Fibroblast of pulmonary artery (primary cell): ENCODE results near the gene AKR7A2.

Experiments used
- DNase-seq: peaks from one replicate; pipeline ENCODE4 v3.0.0-alpha.2; 2010; ENCODE audit warnings: low read depth
- H3K4me3 ChIP-seq: replicated peaks from 2 replicates; pipeline ENCODE4 v1.5.1; 2011; ENCODE audit warnings: low read depth, mild to moderate bottlenecking, control low read depth, low read length, moderate library complexity
- TF ChIP-seq, protein P1 (sequence below): IDR thresholded peaks from 2 replicates; pipeline ENCODE4 v1.5.1; 2011; ENCODE audit warnings: mild to moderate bottlenecking, control low read depth, low read length, inconsistent platforms; ENCODE audit errors: missing control alignments

AKR7A2 gene

DNA sequence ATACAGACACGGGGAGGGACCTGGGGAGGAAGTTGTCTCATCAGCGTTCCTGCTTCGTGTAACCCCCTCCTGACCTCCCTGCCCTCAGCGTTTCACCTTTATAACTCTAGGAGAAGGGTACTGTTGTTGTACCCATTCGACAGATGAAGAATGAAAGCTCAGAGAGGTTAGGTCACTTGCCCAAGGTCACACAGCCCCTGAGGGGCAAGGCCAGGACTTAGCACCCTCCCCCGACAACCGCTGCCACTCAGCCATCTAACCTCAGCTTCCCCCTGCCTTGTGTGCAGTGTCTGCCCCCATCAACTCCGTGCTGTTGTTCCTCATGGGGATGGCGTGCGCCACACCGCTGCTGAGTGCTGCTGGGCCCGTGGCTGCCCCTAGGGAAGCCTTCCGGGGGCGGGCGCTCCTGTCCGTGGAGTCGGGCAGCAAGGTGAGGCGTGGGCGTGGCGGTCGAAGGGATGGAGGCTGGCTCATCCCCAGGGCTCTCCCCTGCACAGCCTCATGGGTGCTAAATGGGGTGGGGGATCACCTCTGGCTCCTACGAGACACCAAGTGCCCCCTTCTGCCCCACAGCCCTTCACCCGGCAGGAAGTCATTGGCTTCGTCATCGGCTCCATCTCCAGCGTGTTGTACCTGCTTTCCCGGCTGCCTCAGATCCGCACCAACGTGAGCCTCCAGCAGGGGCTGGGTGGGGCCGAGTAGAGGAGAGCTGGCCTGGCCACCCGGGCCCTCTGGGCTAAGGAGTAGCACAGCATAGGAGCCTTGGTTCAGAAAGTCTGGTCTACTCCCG is 14.2 kb upstream of the AKR7A2 start:
- no peak for DNase-seq
- TF ChIP-seq, protein P1, sequence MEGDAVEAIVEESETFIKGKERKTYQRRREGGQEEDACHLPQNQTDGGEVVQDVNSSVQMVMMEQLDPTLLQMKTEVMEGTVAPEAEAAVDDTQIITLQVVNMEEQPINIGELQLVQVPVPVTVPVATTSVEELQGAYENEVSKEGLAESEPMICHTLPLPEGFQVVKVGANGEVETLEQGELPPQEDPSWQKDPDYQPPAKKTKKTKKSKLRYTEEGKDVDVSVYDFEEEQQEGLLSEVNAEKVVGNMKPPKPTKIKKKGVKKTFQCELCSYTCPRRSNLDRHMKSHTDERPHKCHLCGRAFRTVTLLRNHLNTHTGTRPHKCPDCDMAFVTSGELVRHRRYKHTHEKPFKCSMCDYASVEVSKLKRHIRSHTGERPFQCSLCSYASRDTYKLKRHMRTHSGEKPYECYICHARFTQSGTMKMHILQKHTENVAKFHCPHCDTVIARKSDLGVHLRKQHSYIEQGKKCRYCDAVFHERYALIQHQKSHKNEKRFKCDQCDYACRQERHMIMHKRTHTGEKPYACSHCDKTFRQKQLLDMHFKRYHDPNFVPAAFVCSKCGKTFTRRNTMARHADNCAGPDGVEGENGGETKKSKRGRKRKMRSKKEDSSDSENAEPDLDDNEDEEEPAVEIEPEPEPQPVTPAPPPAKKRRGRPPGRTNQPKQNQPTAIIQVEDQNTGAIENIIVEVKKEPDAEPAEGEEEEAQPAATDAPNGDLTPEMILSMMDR, result no peak
- no peak overlapping the region for H3K4me3 ChIP-seq

DNA sequence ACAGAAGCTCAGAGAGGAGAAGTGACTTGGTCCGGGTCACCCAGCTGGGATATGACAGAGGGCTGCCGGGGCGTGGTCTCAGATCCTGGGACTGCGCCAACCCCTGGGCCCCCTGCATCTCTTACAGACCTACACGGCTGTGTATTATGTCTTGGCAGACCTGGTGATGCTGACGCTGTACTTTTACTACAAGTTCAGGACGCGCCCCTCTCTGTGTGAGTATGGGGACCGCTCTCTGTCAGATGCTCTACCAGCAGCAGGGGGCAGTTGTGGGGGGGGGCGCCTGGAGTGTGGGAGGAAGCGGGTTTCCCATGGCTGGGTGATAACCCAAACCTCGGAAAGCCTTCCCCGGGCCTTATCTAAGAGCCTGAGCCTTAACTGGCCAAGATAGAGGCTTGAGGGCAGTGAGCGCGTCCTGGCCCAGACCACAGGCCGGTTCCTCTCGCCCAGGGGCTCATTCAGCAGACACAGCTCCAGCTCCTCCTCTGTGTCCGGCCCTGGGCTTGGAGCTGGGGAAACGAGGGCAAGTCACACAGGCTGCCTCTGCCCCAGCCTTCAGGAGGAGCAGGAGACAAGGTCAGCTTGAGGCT is 13.5 kb upstream of the AKR7A2 start:
- no peak for DNase-seq
- TF ChIP-seq, protein P1, result no peak
- H3K4me3 ChIP-seq, result no peak overlapping the region

DNA sequence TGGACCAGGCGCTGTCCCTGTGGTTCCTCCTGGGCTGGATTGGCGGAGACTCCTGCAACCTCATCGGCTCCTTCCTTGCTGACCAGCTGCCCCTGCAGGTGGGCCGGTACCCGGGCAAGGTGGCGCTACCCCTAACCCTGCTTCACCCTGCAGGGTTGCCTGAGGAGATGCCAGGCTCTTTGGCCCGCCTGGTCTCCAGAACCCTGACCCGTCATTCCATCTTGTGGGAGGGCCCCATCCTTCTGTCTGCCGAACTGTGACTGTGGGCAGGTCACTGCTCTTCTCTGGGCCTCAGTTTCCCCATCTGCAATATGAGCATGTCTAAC is 12.7 kb upstream of the AKR7A2 start:
- TF ChIP-seq, protein P1, result no peak
- no peak overlapping the region for H3K4me3 ChIP-seq
- no peak for DNase-seq

DNA sequence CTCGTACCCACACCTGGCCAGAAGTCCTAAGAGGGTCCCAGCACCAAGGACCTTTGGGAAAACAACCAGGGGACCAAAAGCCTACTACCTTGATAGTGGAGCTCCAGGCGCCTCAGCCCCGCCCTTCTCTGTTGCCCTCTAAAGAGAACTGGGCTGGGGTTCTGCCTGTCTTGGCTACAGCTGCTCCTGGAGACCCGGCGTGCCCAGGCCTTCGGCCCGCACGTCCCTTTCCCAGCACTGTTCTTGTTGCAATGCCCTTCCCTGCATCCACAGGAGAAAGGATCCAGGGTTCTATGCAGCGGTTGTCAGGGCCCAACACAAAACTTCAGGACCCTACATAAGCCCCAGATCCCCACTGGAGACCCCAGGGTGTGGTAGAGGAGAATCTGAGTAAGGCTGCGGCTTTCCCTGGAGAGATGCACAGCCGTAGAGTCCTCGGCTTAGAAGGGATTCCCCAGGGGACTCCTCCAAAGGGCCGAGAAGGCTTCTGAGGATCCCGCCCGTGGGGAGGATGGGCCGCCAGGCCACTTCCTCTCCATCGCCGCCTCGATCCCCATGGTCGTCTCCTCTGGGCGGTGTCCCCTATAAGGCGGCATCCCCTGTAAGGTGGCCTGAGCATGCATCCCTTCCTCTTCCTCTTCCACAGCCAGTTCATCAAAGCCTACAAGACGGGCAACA is 12.2 kb upstream of the AKR7A2 start:
- DNase-seq, result no peak
- TF ChIP-seq, protein P1, result no peak
- H3K4me3 ChIP-seq, result no peak overlapping the region

DNA sequence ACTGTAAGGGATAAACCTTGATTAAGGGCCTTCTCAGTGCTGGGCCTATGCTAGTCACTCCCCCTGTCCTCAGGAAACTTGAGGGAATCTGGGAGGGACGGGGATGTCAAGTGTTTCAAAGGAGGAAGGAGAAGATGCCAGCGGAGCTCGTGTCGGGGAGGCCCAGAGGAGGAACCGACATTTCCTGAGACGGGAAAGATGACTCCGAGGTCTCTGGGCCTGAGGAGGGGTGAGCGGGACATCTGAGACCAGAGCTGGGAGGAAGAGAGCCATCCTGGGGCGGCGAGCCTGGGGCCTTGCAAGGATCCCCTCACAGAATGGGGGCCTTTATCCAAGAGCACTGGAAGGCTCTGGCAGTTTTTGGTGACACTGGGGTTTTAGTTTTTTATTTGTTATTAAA is 10.5 kb upstream of the AKR7A2 start:
- TF ChIP-seq, protein P1, result no peak
- no peak for DNase-seq
- H3K4me3 ChIP-seq, result no peak overlapping the region

DNA sequence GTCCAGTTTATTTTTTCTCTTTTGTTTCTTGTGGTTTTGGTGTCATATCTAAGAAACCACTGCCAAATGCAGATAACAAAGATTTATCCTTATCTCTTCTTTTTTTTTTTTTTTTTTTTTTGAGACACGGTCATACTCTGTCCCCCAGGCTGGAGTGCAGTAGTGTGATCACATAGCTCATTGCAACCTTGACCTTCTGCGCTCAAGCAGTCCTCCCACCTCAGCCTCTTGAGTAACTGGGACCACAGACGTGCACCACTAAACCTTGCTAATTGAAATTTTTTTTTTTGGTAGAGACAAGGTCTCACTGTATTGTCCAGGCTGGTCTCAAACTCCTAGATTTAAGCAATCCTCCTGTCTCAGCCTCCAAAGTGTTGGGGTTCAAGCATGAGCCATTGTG is 9.1 kb upstream of the AKR7A2 start:
- H3K4me3 ChIP-seq, result no peak overlapping the region
- TF ChIP-seq, protein P1, result no peak
- DNase-seq, result no peak
